COLO829 (cell line): ENCODE measurements around the gene TET3.
"Not testable (repeated sequence)": the region's sequence is repeated elsewhere in the genome, so short reads cannot be mapped to it uniquely, and the experiment has no call there.

Source experiments
- DNase-seq: peaks from one replicate; pipeline ENCODE4 v3.0.0; 2012; ENCODE audit warnings: low spot score

The TET3 gene

GRCh38 chr2:73984203-73984921 is at the start of gene TET3:
TSS of gene TET3 (plus strand) at chr2:73984910. CDS start at chr2:73986404, 1,494 bp downstream.
- DNase-seq, result no peak

GRCh38 chr2:73935641-73936040 is 49.1 kb upstream of the TET3 start:
- no peak for DNase-seq

- no peak for DNase-seq
Measured at GRCh38 chr2:73937103-73937885, 47.4 kb upstream of the TET3 start.

- DNase-seq, result no peak
Measured at GRCh38 chr2:73937899-73938298, 46.8 kb upstream of the TET3 start.

GRCh38 chr2:73938718-73939352 is 45.9 kb upstream of the TET3 start:
- no peak for DNase-seq

- no peak for DNase-seq
Measured at GRCh38 chr2:73939419-73939818, 45.3 kb upstream of the TET3 start.

- DNase-seq, result not testable (repeated sequence)
Measured at GRCh38 chr2:73940066-73940465, 44.6 kb upstream of the TET3 start.

GRCh38 chr2:73942664-73943063 is 42.0 kb upstream of the TET3 start:
- no peak for DNase-seq

- DNase-seq, result no peak
Measured at GRCh38 chr2:73944714-73945113, 40.0 kb upstream of the TET3 start.

GRCh38 chr2:73946215-73946614 is 38.5 kb upstream of the TET3 start:
- no peak for DNase-seq

- no peak for DNase-seq
Measured at GRCh38 chr2:73946666-73947065, 38.0 kb upstream of the TET3 start.

GRCh38 chr2:73947412-73948018 is 37.2 kb upstream of the TET3 start:
- DNase-seq, result no peak

- no peak for DNase-seq
Measured at GRCh38 chr2:73949802-73950201, 34.9 kb upstream of the TET3 start.

GRCh38 chr2:73952499-73953446 is 31.9 kb upstream of the TET3 start:
- peak; percentile 90 for DNase-seq

GRCh38 chr2:73956218-73956865 is 28.4 kb upstream of the TET3 start:
- DNase-seq, result no peak

- no peak for DNase-seq
Measured at GRCh38 chr2:73961274-73961673, 23.4 kb upstream of the TET3 start.

- DNase-seq, result no peak
Measured at GRCh38 chr2:73961823-73962615, 22.7 kb upstream of the TET3 start.

- DNase-seq, result no peak
Measured at GRCh38 chr2:73962798-73963197, 21.9 kb upstream of the TET3 start.

- no peak for DNase-seq
Measured at GRCh38 chr2:73963385-73964120, 21.2 kb upstream of the TET3 start.
